ENCODE measurements around the gene ST6GALNAC2. TPM values are rescaled to one million over a fixed set of nuclear protein-coding genes. Genes with fewer than 3 reads are reported as not detected.

ST6GALNAC2 gene
- total RNA-seq, 1 donor, result 0.63 TPM

DNA sequence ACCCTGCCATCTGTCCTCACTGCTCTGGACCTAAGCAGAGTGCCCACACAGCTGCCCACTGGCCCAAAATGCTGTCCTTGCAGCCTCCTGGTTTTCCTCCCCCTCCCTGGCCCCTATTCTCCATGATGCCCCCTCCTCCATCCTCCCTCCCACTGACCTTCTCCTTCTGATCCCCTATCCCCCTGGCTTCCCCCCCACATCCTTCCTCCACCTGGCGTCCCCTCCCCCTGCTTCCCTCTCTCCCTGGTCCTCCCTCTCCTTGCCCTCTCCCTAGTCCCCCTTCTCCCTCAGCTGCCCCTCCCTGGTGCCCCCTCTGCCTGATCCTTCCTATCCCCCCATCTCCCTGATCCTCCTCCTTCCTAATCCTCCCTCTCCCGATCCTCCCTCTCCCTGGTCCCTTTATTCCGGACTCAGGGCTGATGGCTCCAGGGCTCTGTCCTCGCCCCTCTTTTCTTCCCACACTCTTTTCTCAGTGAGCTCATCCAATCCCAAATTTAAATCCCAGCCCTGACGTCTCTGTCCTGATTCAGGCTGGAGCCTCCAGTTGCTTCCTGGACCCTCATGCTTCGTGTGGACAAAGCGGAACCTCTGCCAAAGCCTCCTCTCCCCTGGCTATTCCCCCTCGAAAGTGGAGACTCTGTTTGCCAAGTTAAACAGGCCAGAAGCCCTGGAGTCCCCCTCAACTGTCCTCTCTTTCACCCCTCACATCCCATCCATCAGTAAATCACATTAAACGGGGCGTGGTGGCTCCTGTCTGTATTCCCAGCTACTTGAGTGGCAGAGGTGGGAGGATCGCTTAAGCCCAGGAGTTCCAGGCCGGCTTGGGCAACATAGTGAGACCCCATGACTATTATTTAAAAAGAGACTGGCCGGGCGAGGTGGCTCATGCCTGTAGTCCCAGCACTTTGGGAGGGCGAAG, 66.4 kb downstream of the ST6GALNAC2 start:
- H3K4me3 ChIP-seq (ENCODE audit: low read depth, low read length), result no peak overlapping the region
- TF ChIP-seq, protein P1, sequence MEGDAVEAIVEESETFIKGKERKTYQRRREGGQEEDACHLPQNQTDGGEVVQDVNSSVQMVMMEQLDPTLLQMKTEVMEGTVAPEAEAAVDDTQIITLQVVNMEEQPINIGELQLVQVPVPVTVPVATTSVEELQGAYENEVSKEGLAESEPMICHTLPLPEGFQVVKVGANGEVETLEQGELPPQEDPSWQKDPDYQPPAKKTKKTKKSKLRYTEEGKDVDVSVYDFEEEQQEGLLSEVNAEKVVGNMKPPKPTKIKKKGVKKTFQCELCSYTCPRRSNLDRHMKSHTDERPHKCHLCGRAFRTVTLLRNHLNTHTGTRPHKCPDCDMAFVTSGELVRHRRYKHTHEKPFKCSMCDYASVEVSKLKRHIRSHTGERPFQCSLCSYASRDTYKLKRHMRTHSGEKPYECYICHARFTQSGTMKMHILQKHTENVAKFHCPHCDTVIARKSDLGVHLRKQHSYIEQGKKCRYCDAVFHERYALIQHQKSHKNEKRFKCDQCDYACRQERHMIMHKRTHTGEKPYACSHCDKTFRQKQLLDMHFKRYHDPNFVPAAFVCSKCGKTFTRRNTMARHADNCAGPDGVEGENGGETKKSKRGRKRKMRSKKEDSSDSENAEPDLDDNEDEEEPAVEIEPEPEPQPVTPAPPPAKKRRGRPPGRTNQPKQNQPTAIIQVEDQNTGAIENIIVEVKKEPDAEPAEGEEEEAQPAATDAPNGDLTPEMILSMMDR (IDR thresholded peaks at IDR 0.05; ENCODE audit: insufficient read depth, low read length), result no peak
- no peak for DNase-seq (ENCODE audit: low read depth)

DNA sequence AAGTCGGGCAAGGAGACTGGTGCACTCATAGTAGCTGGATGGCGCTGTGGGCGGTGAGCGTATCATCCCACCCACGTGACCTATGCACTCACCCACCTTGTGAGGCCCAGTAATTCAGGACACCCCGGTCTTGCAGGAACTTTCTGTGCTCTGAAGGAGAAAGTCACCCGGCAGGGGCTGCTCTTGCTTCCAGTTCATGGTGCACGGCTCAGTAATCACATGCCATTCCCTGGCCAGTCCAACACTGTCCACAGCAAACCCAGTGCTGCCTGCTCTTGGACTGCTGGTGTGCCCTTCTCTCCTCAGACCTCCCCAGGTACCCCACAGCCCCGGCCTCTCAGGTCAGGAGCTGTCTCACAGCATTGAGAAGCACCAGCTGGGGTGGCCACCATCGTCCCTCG, 68.0 kb downstream of the ST6GALNAC2 start:
- no peak overlapping the region for H3K4me3 ChIP-seq (ENCODE audit: low read depth, low read length)
- no peak for DNase-seq (ENCODE audit: low read depth)

More for the DNA sequence above, 68.0 kb downstream of the ST6GALNAC2 start:
- TF ChIP-seq, protein P1 (IDR thresholded peaks at IDR 0.05; ENCODE audit: insufficient read depth, low read length), result no peak

Small RNAs within 50 kb of the gene (small RNA-seq; reads per million reads assigned to genes)
- gene AC015802.2, result not detected
- gene SNORD1A, result not detected
- 1,055 reads per million, percentile 99 among the genes with 10 or more reads in this experiment for gene SNORD1B

Other genes starting within 250 kb of the ST6GALNAC2 start
- gene PRPSAP1, start 231.9 kb downstream of the ST6GALNAC2 start, total RNA-seq (ENCODE audit: low replicate concordance), result 48.1 and 57.9 TPM in 2 replicates
- gene SPHK1, start 201.3 kb downstream of the ST6GALNAC2 start, total RNA-seq (ENCODE audit: low replicate concordance), result 31.7 and 84.0 TPM in 2 replicates
- gene UBE2O, start 132.7 kb downstream of the ST6GALNAC2 start, total RNA-seq (ENCODE audit: low replicate concordance), result 13.2 and 16.3 TPM in 2 replicates
- not detected in 2 replicates for gene AANAT, start 118.3 kb downstream of the ST6GALNAC2 start, total RNA-seq (ENCODE audit: low replicate concordance)
- 1.4 and 2.6 TPM in 2 replicates for gene RHBDF2, start 84.4 kb downstream of the ST6GALNAC2 start, total RNA-seq (ENCODE audit: low replicate concordance)
- 25.9 and 35.2 TPM in 2 replicates for gene CYGB, start 48.2 kb downstream of the ST6GALNAC2 start, total RNA-seq (ENCODE audit: low replicate concordance)
- gene PRCD, start 45.8 kb downstream of the ST6GALNAC2 start, total RNA-seq (ENCODE audit: low replicate concordance), result 4.2 and 9.4 TPM in 2 replicates
- gene ST6GALNAC1, start 57.9 kb upstream of the ST6GALNAC2 start, total RNA-seq (ENCODE audit: low replicate concordance), result not detected in 2 replicates
- gene MXRA7, start 125.1 kb upstream of the ST6GALNAC2 start, total RNA-seq (ENCODE audit: low replicate concordance), result 166 and 287 TPM in 2 replicates
- gene JMJD6, start 140.7 kb upstream of the ST6GALNAC2 start, total RNA-seq (ENCODE audit: low replicate concordance), result 10.8 and 18.1 TPM in 2 replicates
- gene METTL23, start 141.0 kb upstream of the ST6GALNAC2 start, total RNA-seq (ENCODE audit: low replicate concordance), result 17.9 and 29.1 TPM in 2 replicates
- 62.8 and 109 TPM in 2 replicates for gene SRSF2, start 151.5 kb upstream of the ST6GALNAC2 start, total RNA-seq (ENCODE audit: low replicate concordance)
- 33.4 and 40.5 TPM in 2 replicates for gene MFSD11, start 152.3 kb upstream of the ST6GALNAC2 start, total RNA-seq (ENCODE audit: low replicate concordance)

Measured in fibroblast of the aortic adventitia (primary cell).